CD4-positive, alpha-beta T cell treated with Interleukin-2 at 100 ng/mL for 4 hours (primary cell): ENCODE measurements around the gene THAP2.
"Not testable (repeated sequence)": the region's sequence is repeated elsewhere in the genome, so short reads cannot be mapped to it uniquely, and the experiment has no call there.

Experiments
- DNase-seq: peaks from one replicate; pipeline ENCODE4 v3.0.0-alpha.2; 2020; ENCODE audit warnings: low spot score

The THAP2 gene

GRCh38 chr12:71662849-71663560 is 1.1 kb upstream of the THAP2 start:
- DNase-seq: peak; percentile 83

- no peak for DNase-seq
Observed at GRCh38 chr12:71664411-71665089, 449 bp downstream of the THAP2 start.

GRCh38 chr12:71665090-71665463 is 976 bp downstream of the THAP2 start:
- DNase-seq: no peak

- DNase-seq: no peak
Observed at GRCh38 chr12:71666259-71666658, 2.2 kb downstream of the THAP2 start.

GRCh38 chr12:71671311-71671710 is 7.2 kb downstream of the THAP2 start:
- DNase-seq: no peak

GRCh38 chr12:71671816-71672215 is 7.7 kb downstream of the THAP2 start:
- DNase-seq: no peak

GRCh38 chr12:71682466-71682865 is 18.4 kb downstream of the THAP2 start:
- no peak for DNase-seq

- no peak for DNase-seq
Observed at GRCh38 chr12:71683633-71684032, 19.5 kb downstream of the THAP2 start.

- DNase-seq: peak; percentile 53
Observed at GRCh38 chr12:71684081-71684480, 20.0 kb downstream of the THAP2 start.

GRCh38 chr12:71685312-71685906 is 21.3 kb downstream of the THAP2 start:
- no peak for DNase-seq

- DNase-seq: peak; percentile 77
Observed at GRCh38 chr12:71685914-71686657, 22.0 kb downstream of the THAP2 start, which contains the start of gene TMEM19. TMEM19 (plus strand) TSS chr12:71686082; CDS start chr12:71686681, 599 bp downstream.

GRCh38 chr12:71686658-71687025 is 22.5 kb downstream of the THAP2 start:
- DNase-seq: no peak

GRCh38 chr12:71687172-71687571 is 23.1 kb downstream of the THAP2 start:
- not testable (repeated sequence) for DNase-seq

- no peak for DNase-seq
Observed at GRCh38 chr12:71688961-71689570, 25.0 kb downstream of the THAP2 start.

- no peak for DNase-seq
Observed at GRCh38 chr12:71691504-71692129, 27.5 kb downstream of the THAP2 start.

- DNase-seq: no peak
Observed at GRCh38 chr12:71693126-71693525, 29.0 kb downstream of the THAP2 start.

- DNase-seq: not testable (repeated sequence)
Observed at GRCh38 chr12:71693651-71694050, 29.6 kb downstream of the THAP2 start.

- no peak for DNase-seq
Observed at GRCh38 chr12:71694099-71694820, 30.2 kb downstream of the THAP2 start.

GRCh38 chr12:71695782-71696181 is 31.7 kb downstream of the THAP2 start:
- no peak for DNase-seq

GRCh38 chr12:71702181-71702580 is 38.1 kb downstream of the THAP2 start:
- not testable (repeated sequence) for DNase-seq

- no peak for DNase-seq
Observed at GRCh38 chr12:71702590-71702989, 38.5 kb downstream of the THAP2 start.
